Smooth muscle cell (in vitro differentiated cells): ENCODE data around the gene PLPP3. TPM values are rescaled to one million over a fixed set of nuclear protein-coding genes. Genes with fewer than 3 reads are reported as not detected.

Experiments used
- DNase-seq: peaks from one replicate; lab custom pipeline; 2025; ENCODE audit not compliant: unreplicated experiment; lab: John Stamatoyannopoulos, UW
- H2AFZ ChIP-seq: fragments of 200-600 bp; sonication (generic); 2 replicates; pipeline ENCODE4 v1.6.0; 2016; ENCODE audit warnings: antibody characterized with exemption, low read depth, mild to moderate bottlenecking
- H3F3A ChIP-seq: fragments of 200-600 bp; sonication (generic); 2 replicates; pipeline ENCODE4 v1.6.0; 2017; ENCODE audit warnings: antibody characterized with exemption, low read depth
- H3K27ac ChIP-seq: fragments of 200-600 bp; sonication (generic); 2 replicates; pipeline ENCODE4 v1.5.1; 2016; ENCODE audit warnings: low read depth, mild to moderate bottlenecking
- H3K27me3 ChIP-seq: fragments of 200-600 bp; sonication (generic); 2 replicates; pipeline ENCODE4 v1.6.1; 2016; ENCODE audit warnings: low read depth, mild to moderate bottlenecking
- H3K36me3 ChIP-seq: fragments of 200-600 bp; sonication (generic); 2 replicates; pipeline ENCODE4 v1.5.1; 2016; ENCODE audit warnings: low read depth
- H3K4me1 ChIP-seq: fragments of 200-600 bp; sonication (generic); 2 replicates; pipeline ENCODE4 v1.5.1; 2016; ENCODE audit warnings: low read depth
- H3K4me2 ChIP-seq: fragments of 200-600 bp; sonication (generic); 2 replicates; pipeline ENCODE4 v1.6.0; 2016; ENCODE audit warnings: mild to moderate bottlenecking
- H3K4me3 ChIP-seq: fragments of 200-600 bp; sonication (generic); 2 replicates; pipeline ENCODE4 v1.5.1; 2016; ENCODE audit warnings: mild to moderate bottlenecking
- H3K79me2 ChIP-seq: fragments of 200-600 bp; sonication (generic); 2 replicates; pipeline ENCODE4 v1.6.0; 2016; ENCODE audit warnings: low read depth, mild to moderate bottlenecking
- H3K9ac ChIP-seq: fragments of 200-600 bp; sonication (generic); 2 replicates; pipeline ENCODE4 v1.6.0; 2016; ENCODE audit warnings: low read depth
- H3K9me3 ChIP-seq: fragments of 200-600 bp; sonication (generic); replicated peaks from 2 replicates; pipeline ENCODE4 v1.5.1; 2016; ENCODE audit warnings: low read depth
- H4K20me1 ChIP-seq: fragments of 200-600 bp; sonication (generic); 2 replicates; pipeline ENCODE4 v1.6.0; 2016; ENCODE audit warnings: low read depth
- CTCF ChIP-seq: fragments of 200-600 bp; sonication (generic); IDR thresholded peaks from 2 replicates; pipeline ENCODE4 v1.5.1; 2017; ENCODE audit warnings: borderline replicate concordance, mild to moderate bottlenecking, antibody characterized with exemption; ENCODE audit not compliant: insufficient read depth, poor library complexity, severe bottlenecking
- WGBS: methylation state at CpG from one replicate; pipeline ENCODE4 v1.1.7; 2016; ENCODE audit warnings: low lambda C conversion rate; 5-methylcytosine and 5-hydroxymethylcytosine counted together
- polyA plus RNA-seq: library from polyadenylated mRNA; unstranded; fragments of >200 nt; fragmentation: Nextera tagmentation; extraction: Ambion mirVana; gene quantifications from 2 replicates; pipeline ENCODE4 v1.2.1, GENCODE V29; 2016
- small RNA-seq: library from RNA; depleted of rRNA; stranded (forward); fragments of <200 nt; gene quantifications from one replicate; pipeline ENCODE3, GENCODE V24; 2014
- total RNA-seq: library from RNA; depleted of rRNA; stranded (reverse); fragments of >200 nt; gene quantifications from 2 replicates; pipeline ENCODE4 v1.2.3, GENCODE V29; 2014

PLPP3 gene
- total and polyA plus RNA-seq, 2 experiments from 2014 or later, result 56.9 to 81.5 TPM

- H3K9ac ChIP-seq, result no peak overlapping the region
- H3K4me1 ChIP-seq, result no peaks in the 10 kb centered on the region
- H3K9me3 ChIP-seq, result no peaks in the 10 kb centered on the region
- H3K79me2 ChIP-seq, result no peaks in the 10 kb centered on the region
- H3K36me3 ChIP-seq, result no peaks in the 10 kb centered on the region
- H4K20me1 ChIP-seq, result no peaks in the 10 kb centered on the region
- WGBS, result 79% methylated on average over 5 of the region's 5 CpGs
- H3K27me3 ChIP-seq, result no peaks in the 10 kb centered on the region
- H3K4me3 ChIP-seq, result no peak overlapping the region
- no peak for DNase-seq
- H2AFZ ChIP-seq, result no peak overlapping the region
- H3K4me2 ChIP-seq, result no peak overlapping the region
- H3F3A ChIP-seq, result no peaks in the 10 kb centered on the region
- H3K27ac ChIP-seq, result no peak overlapping the region
- TF ChIP-seq CTCF, result no peak
Measured at GRCh38 chr1:56446531-56447098, 132.7 kb downstream of the PLPP3 start.

- Histone ChIP-seq H3K27me3 (no peaks in the 10 kb centered on the region), H3F3A (no peaks in the 10 kb centered on the region), H3K9ac (no peak overlapping the region), H3K4me3 (no peak overlapping the region), H3K36me3 (no peaks in the 10 kb centered on the region), H3K79me2 (no peaks in the 10 kb centered on the region), H3K4me1 (peaks cover 2% of the 10 kb centered on the region), H3K9me3 (no peaks in the 10 kb centered on the region), H4K20me1 (no peaks in the 10 kb centered on the region), H3K4me2 (no peak overlapping the region), H3K27ac (no peak overlapping the region), H2AFZ (no peak overlapping the region)
- 74% methylated on average over 7 of the region's 7 CpGs for WGBS
- no peak for TF ChIP-seq CTCF
- no peak for DNase-seq
Measured at GRCh38 chr1:56444960-56445646, 134.3 kb downstream of the PLPP3 start.

Small RNA genes within 50 kb of the gene (small RNA-seq; reads per million reads assigned to genes)
- gene AC099789.1, result not detected

Other genes with a start within 250 kb of the PLPP3 start
- gene PRKAA2, start 65.8 kb upstream of the PLPP3 start, total RNA-seq, result 1.3 and 1.8 TPM in 2 replicates
- gene PRKAA2, start 65.8 kb upstream of the PLPP3 start, polyA plus RNA-seq, result 0.17 and 0.50 TPM in 2 replicates
- 2.1 and 3.6 TPM in 2 replicates for gene FYB2, start 239.8 kb upstream of the PLPP3 start, total RNA-seq
- gene FYB2, start 239.8 kb upstream of the PLPP3 start, polyA plus RNA-seq, result 0.65 and 2.0 TPM in 2 replicates